Stimulated activated CD8-positive, alpha-beta memory T cell treated with anti-CD3 and anti-CD28 coated beads, Interleukin-15, amount 100 ng/mL, for 24 hours (primary cell): ENCODE results near the gene DCAF15.
"Not testable (repeated sequence)": the region's sequence is repeated elsewhere in the genome, so short reads cannot be mapped to it uniquely, and the experiment has no call there.

Experiments
- DNase-seq: peaks from one replicate; pipeline ENCODE4 v3.0.0-alpha.2; 2020; ENCODE audit warnings: low read depth

Gene DCAF15

GRCh38 chr19:13959962-13960862 lies 7.9 kb downstream of the DCAF15 start:
- DNase-seq = no peak

DNA sequence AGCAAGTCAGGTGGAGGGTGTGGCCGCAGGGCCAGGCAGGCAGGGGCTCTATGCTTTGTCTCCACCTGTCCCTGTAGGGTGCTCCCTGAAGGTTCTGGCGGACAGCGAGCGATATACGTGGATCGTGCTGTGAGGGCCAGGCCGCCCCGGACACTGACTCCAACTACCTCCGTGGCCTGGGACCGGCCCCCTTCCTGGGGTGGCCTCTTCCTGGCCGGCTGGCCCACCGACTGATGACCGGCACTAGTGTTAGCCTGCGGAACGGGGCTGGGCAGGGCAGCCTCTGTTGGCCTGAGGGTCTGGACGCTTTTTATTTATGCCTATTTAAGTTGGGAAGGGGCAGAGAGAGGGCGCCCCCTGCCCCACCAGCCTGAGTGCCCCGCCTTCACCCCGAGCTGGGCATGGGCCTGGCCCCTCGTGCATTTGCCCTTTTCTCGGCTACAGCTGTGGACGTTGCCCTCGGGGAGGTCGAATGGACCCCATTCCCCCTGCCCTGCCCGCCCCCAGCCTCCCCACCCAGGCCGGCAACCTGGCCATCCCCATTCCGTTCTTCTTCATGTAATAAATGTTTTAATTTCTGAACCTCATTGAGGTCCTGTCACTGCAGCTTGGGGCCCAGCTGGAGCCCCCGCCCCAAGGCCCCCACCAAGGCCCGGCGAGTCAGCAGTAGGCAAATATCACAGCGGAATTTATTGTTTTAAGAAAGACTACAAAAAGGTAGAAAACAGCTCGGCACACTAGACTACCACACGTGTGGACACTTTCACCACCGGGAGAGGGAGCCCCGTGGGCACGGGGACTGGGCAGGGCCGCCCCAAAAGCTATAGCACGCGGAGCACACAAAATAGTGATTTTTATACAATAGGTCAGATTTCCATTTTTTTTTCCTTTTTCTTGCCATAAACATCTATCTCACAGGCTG lies 8.8 kb downstream of the DCAF15 start:
- DNase-seq = no peak

- no peak for DNase-seq
These were observed 9.8 kb downstream of the DCAF15 start for GRCh38 chr19:13961826-13962698.

GRCh38 chr19:13962699-13963602 lies 10.6 kb downstream of the DCAF15 start:
- DNase-seq = no peak

DNA sequence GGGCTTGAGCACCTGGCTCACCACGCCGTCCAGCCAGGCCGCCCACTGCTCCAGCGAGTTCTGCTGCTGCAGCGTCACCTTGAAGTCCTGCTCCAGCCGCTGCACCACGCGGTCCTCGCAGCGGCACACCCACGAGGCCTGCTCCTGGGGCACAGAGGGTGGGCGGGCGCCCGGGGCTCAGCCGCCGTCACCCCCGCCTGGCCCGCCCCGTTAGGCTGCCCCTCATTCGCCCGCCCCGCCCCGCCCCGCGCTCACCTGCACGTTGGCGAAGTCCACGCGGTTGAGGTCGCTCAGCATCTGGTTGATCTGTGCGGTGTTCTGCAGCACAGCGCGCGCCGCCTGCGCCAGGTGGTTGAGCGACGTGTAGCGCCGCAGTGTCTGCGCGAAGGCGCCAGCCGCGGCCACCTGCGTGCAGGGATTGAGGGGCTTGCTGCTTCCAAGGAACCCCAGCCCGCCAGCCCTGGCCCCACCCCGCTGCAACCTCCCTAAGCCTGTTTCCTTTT lies 11.3 kb downstream of the DCAF15 start:
- no peak for DNase-seq

DNA sequence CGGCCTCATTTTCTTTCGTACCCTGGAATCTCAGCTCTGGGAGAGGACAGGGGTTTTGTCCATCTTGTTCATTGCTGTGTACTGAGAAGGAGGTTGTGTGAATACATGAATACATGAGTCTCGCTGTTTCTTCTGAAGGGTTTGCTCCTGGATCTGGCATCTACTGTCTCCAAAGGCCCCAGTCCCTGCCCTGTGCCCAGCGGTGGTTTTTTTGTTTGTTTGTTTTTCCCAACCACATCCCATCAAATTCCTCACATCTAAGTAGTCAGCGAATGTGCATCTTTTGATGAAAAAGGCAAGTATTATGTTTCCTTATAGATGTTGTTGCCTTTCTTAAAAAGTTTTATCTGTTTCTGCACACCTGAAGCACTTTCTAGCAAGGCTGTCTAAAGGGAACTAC lies 12.5 kb downstream of the DCAF15 start:
- no peak for DNase-seq

DNA sequence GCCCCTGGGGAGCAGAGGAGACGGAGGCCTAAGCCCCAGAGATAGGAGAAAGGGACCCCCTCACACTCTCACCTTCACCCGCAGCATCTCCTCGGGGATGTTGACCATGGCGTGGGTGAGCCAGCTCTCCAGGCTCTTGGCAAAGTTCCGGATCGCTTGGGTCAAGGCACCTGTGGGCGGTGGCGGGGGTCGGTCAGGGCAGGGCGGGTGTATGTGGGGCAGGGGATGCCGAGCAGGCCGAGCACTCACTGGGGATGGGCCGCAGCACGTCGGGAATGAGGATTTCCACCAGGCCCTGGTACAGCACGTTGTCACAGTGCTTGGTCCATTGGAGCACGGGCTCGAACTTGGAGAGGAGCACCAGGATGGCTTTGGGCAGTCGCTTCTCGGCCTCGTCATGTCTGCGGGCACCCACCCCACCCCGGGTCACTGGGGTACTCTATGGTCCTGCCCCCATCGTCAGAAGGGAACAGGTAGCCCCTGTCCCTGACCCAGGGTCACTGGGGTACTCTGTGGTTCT lies 13.1 kb downstream of the DCAF15 start:
- no peak for DNase-seq

GRCh38 chr19:13965926-13966683 lies 13.8 kb downstream of the DCAF15 start:
- DNase-seq = no peak

DNA sequence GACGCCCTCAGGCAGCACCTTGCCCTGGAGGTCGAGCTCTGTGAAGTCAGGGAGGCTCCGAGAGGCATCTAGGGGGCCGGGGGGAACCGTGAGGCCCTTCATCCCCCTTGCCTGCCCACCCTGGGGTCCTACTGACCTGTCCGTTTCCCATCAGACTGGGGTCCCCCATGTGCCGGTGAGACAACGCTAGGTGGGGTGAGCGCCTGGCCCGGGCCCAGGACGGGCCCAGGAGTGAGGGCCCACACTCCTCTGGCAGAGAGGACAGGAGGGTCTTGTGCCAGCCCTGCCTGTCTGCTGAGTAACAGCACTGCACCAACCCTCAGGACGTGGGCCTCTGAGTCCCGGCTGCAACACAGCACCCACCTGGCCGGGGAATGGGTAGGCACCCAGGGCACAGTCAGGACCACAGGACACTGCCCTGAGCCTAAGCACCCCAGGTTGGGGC lies 14.4 kb downstream of the DCAF15 start:
- no peak for DNase-seq

DNA sequence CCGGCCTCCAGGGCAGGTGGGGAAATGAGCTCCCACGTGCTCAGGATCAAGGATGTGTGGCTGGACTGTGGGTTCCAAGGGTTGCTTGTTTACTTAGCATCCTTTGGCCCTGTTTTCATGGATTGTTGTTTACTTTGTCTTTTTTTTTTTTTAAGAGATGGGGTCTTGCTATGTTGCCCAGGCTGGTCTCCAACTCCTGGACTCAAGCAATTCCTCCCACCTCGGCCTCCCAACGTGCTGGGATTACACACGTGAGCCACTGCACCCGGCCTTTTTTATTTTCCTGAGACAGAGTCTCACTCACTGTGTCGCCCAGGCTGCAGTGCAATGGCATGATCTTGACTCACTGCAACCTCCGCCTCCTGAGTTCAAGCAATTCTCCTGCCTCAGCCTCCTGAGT lies 14.9 kb downstream of the DCAF15 start:
- not testable (repeated sequence) for DNase-seq

GRCh38 chr19:13968383-13968935 lies 16.1 kb downstream of the DCAF15 start:
- no peak for DNase-seq

DNA sequence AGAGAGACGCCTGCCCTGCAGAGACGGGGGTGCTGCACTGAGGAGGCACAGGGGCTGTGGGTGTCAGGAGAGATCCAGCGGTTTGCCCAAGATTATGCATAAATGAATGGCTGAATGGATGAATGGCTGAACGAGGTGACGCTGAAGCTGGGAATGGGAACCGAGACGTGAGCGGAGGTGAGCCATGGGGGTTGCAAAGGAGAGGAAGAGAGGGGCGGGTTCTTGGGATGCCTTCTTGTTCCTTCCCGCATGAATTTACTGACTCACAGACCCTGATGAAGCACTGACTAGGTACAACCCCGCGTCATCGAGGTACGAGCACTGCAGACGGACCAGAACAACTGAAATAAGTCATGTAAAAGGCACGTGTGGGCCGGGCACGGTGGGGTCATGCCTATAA lies 16.7 kb downstream of the DCAF15 start:
- no peak for DNase-seq

GRCh38 chr19:13969897-13970296 lies 17.6 kb downstream of the DCAF15 start:
- no peak for DNase-seq

DNA sequence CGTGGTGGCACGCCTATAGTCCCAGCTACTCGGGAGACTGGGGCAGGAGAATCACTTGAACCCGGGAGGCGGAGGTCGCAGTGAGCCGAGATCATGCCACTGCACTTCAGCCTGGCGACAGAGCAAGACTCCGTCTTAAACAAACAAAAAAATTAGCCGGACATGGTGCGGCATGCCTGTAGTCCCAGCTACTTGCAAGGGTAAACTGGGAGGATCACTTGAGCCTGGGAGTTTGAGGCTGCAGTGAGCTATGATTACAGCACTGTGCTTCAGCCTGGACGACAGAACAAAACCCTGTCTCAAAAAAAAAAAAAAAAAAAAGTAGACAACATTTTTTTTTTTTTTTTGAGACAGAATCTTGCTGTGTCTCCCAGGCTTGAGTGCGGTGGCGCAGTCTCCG lies 19.6 kb downstream of the DCAF15 start:
- not testable (repeated sequence) for DNase-seq

- DNase-seq = no peak
These were observed 20.3 kb downstream of the DCAF15 start for GRCh38 chr19:13972368-13973155.

- DNase-seq = not testable (repeated sequence)
These were observed 21.2 kb downstream of the DCAF15 start for GRCh38 chr19:13973479-13973878.

DNA sequence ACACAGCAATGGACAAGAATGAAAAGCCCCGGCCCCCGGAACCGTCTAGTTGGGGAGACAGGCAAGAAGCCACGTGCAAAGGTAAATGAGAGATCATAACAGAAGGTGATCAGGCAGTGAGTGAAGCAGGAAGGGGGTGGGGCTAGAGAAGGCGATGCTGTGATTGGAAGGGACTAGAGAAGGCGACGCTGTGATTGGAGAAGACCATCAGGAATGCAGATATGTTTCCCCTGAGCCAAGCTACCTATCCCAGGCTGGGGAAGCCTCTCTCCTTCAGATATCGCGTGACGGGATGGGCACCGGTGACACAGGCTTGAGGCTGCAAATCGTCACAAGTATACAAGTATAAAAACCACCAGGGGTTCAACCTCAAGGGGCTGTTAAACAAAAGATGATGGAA lies 21.8 kb downstream of the DCAF15 start:
- DNase-seq = no peak

DNA sequence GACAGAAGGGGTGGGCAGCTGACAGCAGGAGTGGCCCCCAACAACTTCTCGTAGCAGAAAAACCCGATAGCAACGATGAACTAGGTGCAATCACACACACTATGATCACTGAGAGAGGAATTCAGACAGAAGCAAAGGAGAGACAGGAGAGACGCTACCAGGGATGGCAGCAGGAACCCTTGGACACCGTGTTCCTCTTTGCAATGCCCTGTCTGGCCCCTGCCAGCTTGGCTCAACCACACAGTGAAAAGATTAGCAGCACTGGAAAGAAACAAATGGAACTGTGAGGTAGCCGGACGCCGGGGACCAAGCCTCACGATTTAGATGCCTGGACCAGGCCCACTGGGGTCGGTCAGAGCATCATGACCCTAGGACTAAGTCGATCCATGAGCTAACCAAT lies 23.6 kb downstream of the DCAF15 start:
- DNase-seq = no peak
